Aorta (tissue), 5 donors: ENCODE data around the gene SMURF2. TPM values are rescaled to one million over a fixed set of nuclear protein-coding genes. Genes with fewer than 3 reads are reported as not detected.

Experiments
- ATAC-seq: fragments of 200-7000 bp; cut with Tn5 transposase; one replicate; pipeline ENCODE4 v1.9.1; 2022; ENCODE audit warnings: moderate library complexity; ENCODE audit not compliant: low FRiP score
- DNase-seq, 2 donors: peaks; one replicate each; pipeline ENCODE4 v3.0.0-alpha.2; 2020
- H3K27ac ChIP-seq, 2 donors: one replicate each; pipeline ENCODE4 v1.5.1; 2013; ENCODE audit warnings: low read length in 2 of 2, mild to moderate bottlenecking in 2 of 2, moderate library complexity in 2 of 2, control low read depth in 1 of 2, inconsistent platforms in 1 of 2, low read depth in 1 of 2
- H3K27me3 ChIP-seq, 2 donors: one replicate each; pipeline ENCODE4 v1.6.1; 2013; ENCODE audit warnings: control low read depth in 1 of 2, low read length in 1 of 2, mild to moderate bottlenecking in 1 of 2, moderate library complexity in 1 of 2; ENCODE audit not compliant: insufficient read depth in 2 of 2, control insufficient read depth in 1 of 2
- H3K36me3 ChIP-seq, 2 donors: one replicate each; pipeline ENCODE4 v1.6.1; 2013; ENCODE audit warnings: control low read depth in 1 of 2, low read length in 1 of 2, mild to moderate bottlenecking in 1 of 2; ENCODE audit not compliant: insufficient read depth in 2 of 2, control insufficient read depth in 1 of 2
- H3K4me1 ChIP-seq, 2 donors: one replicate each; pipeline ENCODE4 v1.6.1; 2013; ENCODE audit warnings: low read length in 2 of 2, control low read depth in 1 of 2, mild to moderate bottlenecking in 1 of 2, moderate library complexity in 1 of 2; ENCODE audit not compliant: insufficient read depth in 2 of 2, control insufficient read depth in 1 of 2
- H3K4me3 ChIP-seq, 2 donors: one replicate each; pipeline ENCODE4 v1.5.1; 2013; ENCODE audit warnings: low read length in 2 of 2, control low read depth in 1 of 2, mild to moderate bottlenecking in 1 of 2
- H3K9me3 ChIP-seq: one replicate; pipeline ENCODE4 v1.6.1; 2013; ENCODE audit warnings: mild to moderate bottlenecking, low read length; ENCODE audit not compliant: control insufficient read depth
- WGBS, 2 donors: extraction: QIAGEN DNeasy Blood & Tissue Kit; methylation state at CpG; one replicate each; pipeline ENCODE4 v1.1.7; 2013; 5-methylcytosine and 5-hydroxymethylcytosine counted together
- intact Hi-C, 2 donors: fragments of 100-400 bp; cut with DNase I; formaldehyde crosslinking; loops; one replicate each; pipeline versions ENCODE4 v1.14.2 to v1.15.0; 2022
- microRNA-seq, 2 donors: library from miRNA; unstranded; fragments of <30 nt; microRNA quantifications; one replicate each; pipeline ENCODE4 v1.2.0, GENCODE V29; 2020
- polyA plus RNA-seq, 2 donors: library from polyadenylated mRNA; stranded (reverse); fragments of 200-250 nt; gene quantifications; one replicate each; pipeline ENCODE4 v1.2.3, GENCODE V29; 2013
- total RNA-seq, 2 donors: library from RNA; stranded (reverse); fragmentation: NEBNext Ultra II Directional; extraction: Animal tissue kit (Norgen Biotek cat#: 25700); gene quantifications; one replicate each; pipeline ENCODE4 v1.2.1, GENCODE V29; 2021
- donor health status: healthy with polysubstance abuse.
- donor health status: Bipolar disorder and iron deficiency.
- donor health status: DM: no; HTN: no; CAD: no.
- donor health status: DM: no; HTN: no; CAD: no.
- donor health status: DM: yes; HTN: yes; CAD: no.

SMURF2 gene
- total and polyA plus RNA-seq, 4 donors: 11.3 to 62.1 (median 24.4) TPM

- Histone ChIP-seq H3K27ac (peak overlapping the region in 1 of 2 donors; percentile 70), H3K36me3 (peaks cover 6 to 7% of the 10 kb centered on the region in 2 donors), H3K4me1 (no peaks in the 10 kb centered on the region), H3K27me3 (no peaks in the 10 kb centered on the region), H3K9me3 (no peaks in the 10 kb centered on the region), H3K4me3 (peak overlapping the region; percentile 43 to 65)
- 0 to 1% methylated on average over 20 of the region's 20 CpGs for WGBS, 2 donors
- no peak for ATAC-seq
- DNase-seq: no peak
- intact Hi-C loops: no loop called here
Measured at GRCh38 chr17:64496348-64496785, 165.7 kb downstream of the SMURF2 start.

Small RNA genes within 50 kb of the gene (microRNA-seq; reads per million reads assigned to microRNA genes)
- 5.0 to 8.3 reads per million in 2 donors for gene MIR3064
- gene MIR5047: 0 reads per million in 2 donors

Other genes starting within 250 kb of the SMURF2 start
- 10 to 100 TPM; 13.0 to 29.8 TPM for gene MILR1, start 213.2 kb downstream of the SMURF2 start, total RNA-seq
- gene MILR1, start 213.2 kb downstream of the SMURF2 start, polyA plus RNA-seq: 10 to 100 TPM; 12.0 TPM
- gene POLG2, start 165.3 kb downstream of the SMURF2 start, total RNA-seq: 10 to 100 TPM; 12.8 to 20.6 TPM
- gene POLG2, start 165.3 kb downstream of the SMURF2 start, polyA plus RNA-seq: 10 to 100 TPM; 10.0 to 19.2 TPM
- gene DDX5, start 156.0 kb downstream of the SMURF2 start, total RNA-seq: 100 to 1,000 TPM; 901 to 936 TPM
- 100 to 1,000 TPM; 213 to 952 TPM for gene DDX5, start 156.0 kb downstream of the SMURF2 start, polyA plus RNA-seq
- gene CEP95, start 155.3 kb downstream of the SMURF2 start, total RNA-seq: 10 to 100 TPM; 39.7 to 49.8 TPM
- 10 to 100 TPM; 22.7 to 96.4 TPM for gene CEP95, start 155.3 kb downstream of the SMURF2 start, polyA plus RNA-seq